Neural cell (in vitro differentiated cells): Measurements from ENCODE around the gene MRPS22. TPM values are rescaled to one million over a fixed set of nuclear protein-coding genes. Genes with fewer than 3 reads are reported as not detected.

Source experiments
- H2AFZ ChIP-seq: fragments of 200-600, 300-800 bp; sonication (generic), shearing (Covaris generic); 2 replicates; pipeline ENCODE4 v1.6.0; 2014; ENCODE audit warnings: low read depth, mild to moderate bottlenecking, antibody characterized with exemption, low read length, moderate library complexity
- H3F3A ChIP-seq: fragments of 200-600 bp; shearing (Covaris generic); 2 replicates; pipeline ENCODE4 v1.6.1; 2016; ENCODE audit warnings: mild to moderate bottlenecking, moderate library complexity, mixed read lengths, antibody characterized with exemption, low read length; ENCODE audit not compliant: insufficient read depth, poor library complexity, severe bottlenecking
- H3K27ac ChIP-seq: fragments of 200-600, 300-800 bp; sonication (generic), shearing (Covaris generic); 2 replicates; pipeline ENCODE4 v1.5.1; 2014; ENCODE audit warnings: mild to moderate bottlenecking, low read length, moderate library complexity
- H3K27me3 ChIP-seq: fragments of 300-800, 200-600 bp; sonication (generic), shearing (Covaris generic); 2 replicates; pipeline ENCODE4 v1.6.0; 2014; ENCODE audit warnings: mild to moderate bottlenecking, low read depth, low read length, moderate library complexity; ENCODE audit not compliant: insufficient read depth
- H3K36me3 ChIP-seq: fragments of 300-800, 200-600 bp; sonication (generic), shearing (Covaris generic); 2 replicates; pipeline ENCODE4 v1.5.1; 2014; ENCODE audit warnings: mild to moderate bottlenecking, antibody characterized with exemption, low read length, moderate library complexity; ENCODE audit not compliant: insufficient read depth
- H3K4me2 ChIP-seq: fragments of 300-800, 200-600 bp; sonication (generic), shearing (Covaris generic); 2 replicates; pipeline ENCODE4 v1.6.0; 2014; ENCODE audit warnings: mild to moderate bottlenecking, low read length
- H3K4me3 ChIP-seq: fragments of 300-800, 200-600 bp; sonication (generic), shearing (Covaris generic); 2 replicates; pipeline ENCODE4 v1.5.1; 2014; ENCODE audit warnings: mild to moderate bottlenecking, low read length, moderate library complexity
- H3K79me2 ChIP-seq: fragments of 200-600 bp; shearing (Covaris generic); replicated peaks from 2 replicates; pipeline ENCODE4 v1.6.0; 2014; ENCODE audit warnings: mild to moderate bottlenecking, low read length, moderate library complexity; ENCODE audit not compliant: insufficient read depth
- H3K9ac ChIP-seq: fragments of 300-800, 200-600 bp; sonication (generic), shearing (Covaris generic); 2 replicates; pipeline ENCODE4 v1.6.1; 2016; ENCODE audit warnings: mild to moderate bottlenecking, low read length, mixed read lengths
- H3K9me2 ChIP-seq: fragments of 200-600 bp; shearing (Covaris generic); 2 replicates; pipeline ENCODE4 v1.6.1; 2016; ENCODE audit warnings: mild to moderate bottlenecking, low read length, mixed read lengths; ENCODE audit not compliant: insufficient read depth
- H3K9me3 ChIP-seq: fragments of 200-600, 300-800 bp; sonication (generic), shearing (Covaris generic); 2 replicates; pipeline ENCODE4 v1.6.1; 2016; ENCODE audit warnings: mild to moderate bottlenecking, mixed run types, low read length, moderate library complexity, mixed read lengths
- H4K20me1 ChIP-seq: fragments of 200-600 bp; shearing (Covaris generic); 2 replicates; pipeline ENCODE4 v1.6.1; 2016; ENCODE audit warnings: mild to moderate bottlenecking, mixed run types; ENCODE audit not compliant: insufficient read depth
- EP300 ChIP-seq: fragments of 450-650 bp; conservative IDR thresholded peaks from 2 replicates; pipeline ENCODE4 v1.6.1; 2014; ENCODE audit warnings: antibody characterized with exemption, mild to moderate bottlenecking, moderate library complexity; ENCODE audit not compliant: poor library complexity, severe bottlenecking
- EZH2 ChIP-seq: fragments of 200-600, 300-800 bp; shearing (Covaris generic), sonication (generic); IDR thresholded peaks from 2 replicates; pipeline ENCODE4 v1.6.1; 2014; ENCODE audit warnings: antibody characterized with exemption, low read length, borderline replicate concordance, mild to moderate bottlenecking; ENCODE audit not compliant: insufficient read depth, poor library complexity, severe bottlenecking
- MXI1 ChIP-seq: fragments of 450-650 bp; conservative IDR thresholded peaks from 2 replicates; pipeline ENCODE4 v1.6.1; 2014; ENCODE audit warnings: antibody characterized with exemption, mild to moderate bottlenecking; ENCODE audit not compliant: poor library complexity, severe bottlenecking
- POLR2AphosphoS5 ChIP-seq: IDR thresholded peaks from 2 replicates; pipeline ENCODE4 v1.6.1; 2012
- RAD21 ChIP-seq: fragments of 450-650 bp; conservative IDR thresholded peaks from 2 replicates; pipeline ENCODE4 v1.6.1; 2014; ENCODE audit warnings: antibody characterized with exemption, mild to moderate bottlenecking, moderate library complexity
- SMC3 ChIP-seq: fragments of 450-650 bp; conservative IDR thresholded peaks from 2 replicates; pipeline ENCODE4 v1.6.1; 2014; ENCODE audit warnings: antibody characterized with exemption, mild to moderate bottlenecking, moderate library complexity; ENCODE audit not compliant: poor library complexity
- TAF1 ChIP-seq: IDR thresholded peaks from 2 replicates; pipeline ENCODE4 v1.6.1; 2012; ENCODE audit warnings: low read depth
- polyA plus RNA-seq: library from polyadenylated mRNA; depleted of rRNA; stranded (reverse); fragments of >200 nt; gene quantifications from 2 replicates; pipeline ENCODE4 v1.2.3, GENCODE V29; 2014
- TF ChIP-seq, protein P1 (sequence below): fragments of 450-650 bp; IDR thresholded peaks from 2 replicates; pipeline ENCODE4 v1.5.1; 2014; ENCODE audit warnings: antibody characterized with exemption, mild to moderate bottlenecking, moderate library complexity; ENCODE audit not compliant: poor library complexity, severe bottlenecking
- TF ChIP-seq, protein P2 (sequence below): IDR thresholded peaks from 2 replicates; pipeline ENCODE4 v1.6.1; 2012; ENCODE audit warnings: borderline replicate concordance

MRPS22 gene
- polyA plus RNA-seq, 1 donor from 2014 or later, result 80.7 TPM

DNA sequence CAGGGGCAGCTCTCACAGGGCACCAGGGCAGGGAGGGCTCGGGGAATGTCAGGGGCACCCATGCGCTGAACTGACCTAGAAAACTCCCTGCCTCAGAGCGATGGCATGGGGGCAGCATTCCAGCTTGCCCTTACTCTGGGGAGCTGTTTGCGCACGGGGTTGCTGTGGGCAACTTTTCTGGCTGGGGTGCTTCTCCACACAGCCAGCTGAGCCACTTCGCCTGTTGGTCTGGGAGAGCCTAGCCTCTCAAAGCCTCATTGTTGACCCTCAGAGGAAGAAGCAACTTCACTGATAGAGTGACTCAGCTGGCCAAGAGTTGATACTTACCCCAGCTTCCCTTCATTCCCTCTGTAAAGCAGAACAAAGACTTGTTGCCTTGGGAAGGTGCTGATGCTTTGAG, 42.6 kb upstream of the MRPS22 start:
- no peak for TF ChIP-seq EZH2
- TF ChIP-seq EP300, result no peak
- no peak for TF ChIP-seq POLR2AphosphoS5
- TF ChIP-seq, protein P1, sequence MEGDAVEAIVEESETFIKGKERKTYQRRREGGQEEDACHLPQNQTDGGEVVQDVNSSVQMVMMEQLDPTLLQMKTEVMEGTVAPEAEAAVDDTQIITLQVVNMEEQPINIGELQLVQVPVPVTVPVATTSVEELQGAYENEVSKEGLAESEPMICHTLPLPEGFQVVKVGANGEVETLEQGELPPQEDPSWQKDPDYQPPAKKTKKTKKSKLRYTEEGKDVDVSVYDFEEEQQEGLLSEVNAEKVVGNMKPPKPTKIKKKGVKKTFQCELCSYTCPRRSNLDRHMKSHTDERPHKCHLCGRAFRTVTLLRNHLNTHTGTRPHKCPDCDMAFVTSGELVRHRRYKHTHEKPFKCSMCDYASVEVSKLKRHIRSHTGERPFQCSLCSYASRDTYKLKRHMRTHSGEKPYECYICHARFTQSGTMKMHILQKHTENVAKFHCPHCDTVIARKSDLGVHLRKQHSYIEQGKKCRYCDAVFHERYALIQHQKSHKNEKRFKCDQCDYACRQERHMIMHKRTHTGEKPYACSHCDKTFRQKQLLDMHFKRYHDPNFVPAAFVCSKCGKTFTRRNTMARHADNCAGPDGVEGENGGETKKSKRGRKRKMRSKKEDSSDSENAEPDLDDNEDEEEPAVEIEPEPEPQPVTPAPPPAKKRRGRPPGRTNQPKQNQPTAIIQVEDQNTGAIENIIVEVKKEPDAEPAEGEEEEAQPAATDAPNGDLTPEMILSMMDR, result no peak
- no peak for TF ChIP-seq MXI1
- TF ChIP-seq, protein P2, sequence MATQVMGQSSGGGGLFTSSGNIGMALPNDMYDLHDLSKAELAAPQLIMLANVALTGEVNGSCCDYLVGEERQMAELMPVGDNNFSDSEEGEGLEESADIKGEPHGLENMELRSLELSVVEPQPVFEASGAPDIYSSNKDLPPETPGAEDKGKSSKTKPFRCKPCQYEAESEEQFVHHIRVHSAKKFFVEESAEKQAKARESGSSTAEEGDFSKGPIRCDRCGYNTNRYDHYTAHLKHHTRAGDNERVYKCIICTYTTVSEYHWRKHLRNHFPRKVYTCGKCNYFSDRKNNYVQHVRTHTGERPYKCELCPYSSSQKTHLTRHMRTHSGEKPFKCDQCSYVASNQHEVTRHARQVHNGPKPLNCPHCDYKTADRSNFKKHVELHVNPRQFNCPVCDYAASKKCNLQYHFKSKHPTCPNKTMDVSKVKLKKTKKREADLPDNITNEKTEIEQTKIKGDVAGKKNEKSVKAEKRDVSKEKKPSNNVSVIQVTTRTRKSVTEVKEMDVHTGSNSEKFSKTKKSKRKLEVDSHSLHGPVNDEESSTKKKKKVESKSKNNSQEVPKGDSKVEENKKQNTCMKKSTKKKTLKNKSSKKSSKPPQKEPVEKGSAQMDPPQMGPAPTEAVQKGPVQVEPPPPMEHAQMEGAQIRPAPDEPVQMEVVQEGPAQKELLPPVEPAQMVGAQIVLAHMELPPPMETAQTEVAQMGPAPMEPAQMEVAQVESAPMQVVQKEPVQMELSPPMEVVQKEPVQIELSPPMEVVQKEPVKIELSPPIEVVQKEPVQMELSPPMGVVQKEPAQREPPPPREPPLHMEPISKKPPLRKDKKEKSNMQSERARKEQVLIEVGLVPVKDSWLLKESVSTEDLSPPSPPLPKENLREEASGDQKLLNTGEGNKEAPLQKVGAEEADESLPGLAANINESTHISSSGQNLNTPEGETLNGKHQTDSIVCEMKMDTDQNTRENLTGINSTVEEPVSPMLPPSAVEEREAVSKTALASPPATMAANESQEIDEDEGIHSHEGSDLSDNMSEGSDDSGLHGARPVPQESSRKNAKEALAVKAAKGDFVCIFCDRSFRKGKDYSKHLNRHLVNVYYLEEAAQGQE, result no peak
- no peak for TF ChIP-seq RAD21
- no peak for TF ChIP-seq SMC3
- no peak for TF ChIP-seq TAF1
- Histone ChIP-seq H3K4me2 (no peak overlapping the region), H3K27me3 (no peaks in the 10 kb centered on the region), H3K79me2 (no peaks in the 10 kb centered on the region), H3K9me3 (no peaks in the 10 kb centered on the region), H3F3A (no peaks in the 10 kb centered on the region), H3K27ac (no peak overlapping the region), H3K9me2 (no peaks in the 10 kb centered on the region), H3K4me3 (no peak overlapping the region), H3K36me3 (no peaks in the 10 kb centered on the region), H3K9ac (no peak overlapping the region), H4K20me1 (no peaks in the 10 kb centered on the region), H2AFZ (no peak overlapping the region)

DNA sequence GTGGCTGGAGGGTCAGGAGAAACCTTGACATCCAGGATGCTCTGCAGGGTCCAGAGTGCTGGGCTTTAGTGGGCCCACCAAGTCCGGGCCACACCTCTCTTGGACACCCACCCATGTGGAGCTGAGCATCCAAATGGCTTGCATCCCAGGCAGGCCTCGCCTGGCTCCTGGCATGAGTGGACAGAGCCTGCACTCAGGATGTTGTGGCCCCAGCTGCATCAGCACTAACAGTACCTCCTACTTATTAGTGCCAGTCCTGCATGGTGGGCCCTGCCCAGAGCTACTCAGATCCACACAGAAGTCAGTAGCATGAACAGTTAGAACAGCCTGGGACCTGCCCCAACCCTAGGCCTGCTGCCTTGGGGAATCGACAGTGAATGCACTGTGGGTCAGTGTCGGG, 42.2 kb upstream of the MRPS22 start:
- Histone ChIP-seq H3K36me3 (no peaks in the 10 kb centered on the region), H3K9ac (no peak overlapping the region), H3F3A (no peaks in the 10 kb centered on the region), H3K9me2 (no peaks in the 10 kb centered on the region), H3K4me3 (no peak overlapping the region), H4K20me1 (no peaks in the 10 kb centered on the region), H3K9me3 (no peaks in the 10 kb centered on the region), H3K4me2 (no peak overlapping the region), H3K27me3 (no peaks in the 10 kb centered on the region), H3K27ac (no peak overlapping the region), H2AFZ (no peak overlapping the region), H3K79me2 (no peaks in the 10 kb centered on the region)
- no peak for TF ChIP-seq TAF1
- no peak for TF ChIP-seq EP300
- no peak for TF ChIP-seq EZH2
- TF ChIP-seq, protein P2, result no peak
- TF ChIP-seq, protein P1, result no peak
- no peak for TF ChIP-seq POLR2AphosphoS5
- no peak for TF ChIP-seq SMC3
- no peak for TF ChIP-seq MXI1
- no peak for TF ChIP-seq RAD21
